Karpas-422 (cell line): Measurements from ENCODE around the gene ITK. TPM values are rescaled to one million over a fixed set of nuclear protein-coding genes. Genes with fewer than 3 reads are reported as not detected.

Experiments used
- DNase-seq: peaks from one replicate; pipeline ENCODE4 v3.0.0-alpha.2; 2015
- H2AFZ ChIP-seq: fragments of 200-600 bp; sonication (generic); 2 replicates; pipeline ENCODE4 v1.6.1; 2014; ENCODE audit warnings: antibody characterized with exemption, low read length, mixed read lengths
- H3K27ac ChIP-seq: fragments of 200-600 bp; sonication (generic); 2 replicates; pipeline ENCODE4 v1.5.1; 2014; ENCODE audit warnings: mild to moderate bottlenecking, low read length, moderate library complexity
- H3K27me3 ChIP-seq: fragments of 200-600 bp; sonication (generic); 2 replicates; pipeline ENCODE4 v1.6.1; 2014; ENCODE audit warnings: low read length, mixed read lengths
- H3K36me3 ChIP-seq: fragments of 200-600 bp; sonication (generic); 2 replicates; pipeline ENCODE4 v1.6.1; 2014; ENCODE audit warnings: low read length, mixed read lengths; ENCODE audit not compliant: insufficient read depth
- H3K4me1 ChIP-seq: fragments of 200-600 bp; sonication (generic); 2 replicates; pipeline ENCODE4 v1.6.1; 2014; ENCODE audit warnings: mild to moderate bottlenecking, low read length, mixed read lengths
- H3K4me2 ChIP-seq: fragments of 200-600 bp; sonication (generic); 2 replicates; pipeline ENCODE4 v1.6.1; 2014; ENCODE audit warnings: low read length, low read depth, mild to moderate bottlenecking; ENCODE audit not compliant: poor library complexity, severe bottlenecking
- H3K4me3 ChIP-seq: fragments of 200-600 bp; sonication (generic); 2 replicates; pipeline ENCODE4 v1.5.1; 2014; ENCODE audit warnings: mild to moderate bottlenecking, antibody characterized with exemption, low read length, mixed read lengths
- H3K79me2 ChIP-seq: fragments of 200-600 bp; sonication (generic); 2 replicates; pipeline ENCODE4 v1.6.1; 2014; ENCODE audit warnings: mild to moderate bottlenecking, low read length, mixed read lengths
- H3K9ac ChIP-seq: fragments of 200-600 bp; sonication (generic); 2 replicates; pipeline ENCODE4 v1.6.0; 2014; ENCODE audit warnings: low read length
- H3K9me2 ChIP-seq: fragments of 200-600 bp; sonication (generic), shearing (Covaris generic); replicated peaks from 2 replicates; pipeline ENCODE4 v1.6.0; 2014; ENCODE audit warnings: mild to moderate bottlenecking, low read length, moderate library complexity; ENCODE audit not compliant: insufficient read depth
- H3K9me3 ChIP-seq: fragments of 300-700, 200-600 bp; sonication (generic); 2 replicates; pipeline ENCODE4 v1.6.1; 2014; ENCODE audit warnings: low read length, mixed read lengths
- H4K20me1 ChIP-seq: fragments of 200-600 bp; sonication (generic); 2 replicates; pipeline ENCODE4 v1.6.1; 2014; ENCODE audit warnings: mild to moderate bottlenecking, antibody characterized with exemption, low read length, low read depth; ENCODE audit not compliant: insufficient read depth
- total RNA-seq: library from RNA; depleted of rRNA; stranded (reverse); fragments of >200 nt; shearing (Covaris generic); gene quantifications from 2 replicates; pipeline ENCODE4 v1.2.3, GENCODE V29; 2014; ENCODE audit warnings: low replicate concordance; rRNA removed

ITK gene
- total RNA-seq, 1 experiment from 2014 or later: 1.3 TPM

- peaks cover 32% of the 10 kb centered on the region for H3K36me3 ChIP-seq
- H3K4me2 ChIP-seq: no peak overlapping the region
- H3K27ac ChIP-seq: no peak overlapping the region
- no peaks in the 10 kb centered on the region for H3K27me3 ChIP-seq
- no peaks in the 10 kb centered on the region for H3K9me2 ChIP-seq
- no peaks in the 10 kb centered on the region for H4K20me1 ChIP-seq
- H2AFZ ChIP-seq: no peak overlapping the region
- H3K4me1 ChIP-seq: no peaks in the 10 kb centered on the region
- DNase-seq: no peak
- H3K9me3 ChIP-seq: no peaks in the 10 kb centered on the region
- H3K9ac ChIP-seq: no peak overlapping the region
- H3K79me2 ChIP-seq: peaks cover 14% of the 10 kb centered on the region
- H3K4me3 ChIP-seq: no peak overlapping the region
Observed at GRCh38 chr5:157295247-157295646, 114.6 kb downstream of the ITK start.

GRCh38 chr5:157300564-157300963 is 119.9 kb downstream of the ITK start:
- Histone ChIP-seq H3K4me3 (no peak overlapping the region), H3K4me1 (no peaks in the 10 kb centered on the region), H3K27me3 (no peaks in the 10 kb centered on the region), H3K36me3 (peaks cover 33% of the 10 kb centered on the region), H3K27ac (no peak overlapping the region), H4K20me1 (no peaks in the 10 kb centered on the region), H3K9me3 (no peaks in the 10 kb centered on the region), H3K79me2 (no peaks in the 10 kb centered on the region; the same call in 1 of the 2 replicates), H2AFZ (no peak overlapping the region), H3K9ac (no peak overlapping the region), H3K9me2 (no peaks in the 10 kb centered on the region), H3K4me2 (no peak overlapping the region)
- no peak for DNase-seq

- no peaks in the 10 kb centered on the region for H3K27me3 ChIP-seq
- H2AFZ ChIP-seq: no peak overlapping the region
- no peaks in the 10 kb centered on the region for H3K4me1 ChIP-seq
- no peak for DNase-seq
- no peak overlapping the region for H3K4me2 ChIP-seq
- no peaks in the 10 kb centered on the region for H4K20me1 ChIP-seq
- no peak overlapping the region for H3K27ac ChIP-seq
- no peaks in the 10 kb centered on the region for H3K9me2 ChIP-seq
- H3K9me3 ChIP-seq: no peaks in the 10 kb centered on the region
- H3K36me3 ChIP-seq: peaks cover 36% of the 10 kb centered on the region
- H3K4me3 ChIP-seq: no peak overlapping the region
- H3K79me2 ChIP-seq: no peaks in the 10 kb centered on the region
- H3K9ac ChIP-seq: no peak overlapping the region
Observed at GRCh38 chr5:157301066-157301465, 120.4 kb downstream of the ITK start.

- H4K20me1 ChIP-seq: no peaks in the 10 kb centered on the region
Observed at GRCh38 chr5:157303023-157303422, 122.4 kb downstream of the ITK start.

GRCh38 chr5:157303667-157304327 is 123.2 kb downstream of the ITK start:
- Histone ChIP-seq H3K27ac (no peak overlapping the region), H3K9me2 (no peaks in the 10 kb centered on the region), H3K4me1 (peaks cover 12% of the 10 kb centered on the region; the same call in 1 of the 2 replicates), H3K4me3 (no peak overlapping the region), H4K20me1 (no peaks in the 10 kb centered on the region), H3K79me2 (no peaks in the 10 kb centered on the region), H3K9me3 (no peaks in the 10 kb centered on the region), H3K27me3 (no peaks in the 10 kb centered on the region), H2AFZ (no peak overlapping the region), H3K9ac (no peak overlapping the region), H3K4me2 (no peak overlapping the region), H3K36me3 (peaks cover 32% of the 10 kb centered on the region)
- peak; percentile 63 for DNase-seq

More at GRCh38 chr5:157303023-157303422, 122.4 kb downstream of the ITK start:
- Histone ChIP-seq H2AFZ (no peak overlapping the region), H3K4me3 (no peak overlapping the region), H3K9me2 (no peaks in the 10 kb centered on the region), H3K4me2 (no peak overlapping the region), H3K27ac (no peak overlapping the region), H3K36me3 (peaks cover 35% of the 10 kb centered on the region), H3K27me3 (no peaks in the 10 kb centered on the region), H3K9me3 (no peaks in the 10 kb centered on the region), H3K4me1 (peaks cover 5% of the 10 kb centered on the region; the same call in 1 of the 2 replicates), H3K79me2 (no peaks in the 10 kb centered on the region), H3K9ac (no peak overlapping the region)
- no peak for DNase-seq

Other genes with a start within 250 kb of the ITK start
- not detected in 2 replicates for gene TIMD4, start 217.6 kb upstream of the ITK start, total RNA-seq
- not detected in 2 replicates for gene HAVCR1, start 121.7 kb upstream of the ITK start, total RNA-seq
- 0.22 TPM in 1 of 2 replicates, not detected in the other for gene HAVCR2, start 71.8 kb upstream of the ITK start, total RNA-seq
- 10.6 and 12.2 TPM in 2 replicates for gene MED7, start 38.0 kb upstream of the ITK start, total RNA-seq
- not detected in 2 replicates for gene GARIN3, start 14.6 kb upstream of the ITK start, total RNA-seq
- 355 and 517 TPM in 2 replicates for gene CYFIP2, start 85.3 kb downstream of the ITK start, total RNA-seq